ENCODE results near the gene TPRX2. TPM values are rescaled to one million over a fixed set of nuclear protein-coding genes. Genes with fewer than 3 reads are reported as not detected.

TPRX2 gene
- total and polyA plus RNA-seq, 10 donors = not detected

- TF ChIP-seq POLR2A (IDR thresholded peaks at IDR 0.05) (no peak), POLR2AphosphoS5 (IDR thresholded peaks at IDR 0.05) (no peak), CTCF (IDR thresholded peaks at IDR 0.05 in 8 of 11, conservative IDR thresholded peaks at IDR 0.05 in 3 of 11) (no peak)
- Histone ChIP-seq H3K27me3 (replicated peaks in 1 of 7) (peaks cover 0 to 38% (median 0%) of the 10 kb centered on the region in 7 donors), H3K36me3 (no peaks in the 10 kb centered on the region), H3K9me3 (no peaks in the 10 kb centered on the region), H3K27ac (no peak overlapping the region), H3K4me3 (no peak overlapping the region), H3K4me1 (no peaks in the 10 kb centered on the region)
- intact Hi-C loops (cut with DNase I; ENCODE audit: low total_unique reads) = no loop called here
- DNase-seq = no peak
- WGBS, 5 donors = 67 to 95% (median 88%) methylated on average over 4 of the region's 4 CpGs
Measured at GRCh38 chr19:47832723-47833122, 26.3 kb upstream of the TPRX2 start.

- no peak overlapping the region for H3K4me3 ChIP-seq
- no peak overlapping the region for H3K27ac ChIP-seq
- no peak for DNase-seq
- peaks cover 0 to 40% (median 0%) of the 10 kb centered on the region in 7 donors for H3K27me3 ChIP-seq (replicated peaks in 1 of 7)
- 78 to 100% (median 81%) methylated on average over 1 to 8 of the region's 8 CpGs for WGBS, 5 donors
- intact Hi-C loops (cut with DNase I; ENCODE audit: low total_unique reads) = no loop called here
- no peaks in the 10 kb centered on the region for H3K9me3 ChIP-seq
- TF ChIP-seq POLR2AphosphoS5 (IDR thresholded peaks at IDR 0.05) (no peak), POLR2A (IDR thresholded peaks at IDR 0.05) (no peak), CTCF (IDR thresholded peaks at IDR 0.05 in 8 of 11, conservative IDR thresholded peaks at IDR 0.05 in 3 of 11) (no peak)
- no peaks in the 10 kb centered on the region for H3K4me1 ChIP-seq
- no peaks in the 10 kb centered on the region for H3K36me3 ChIP-seq
Measured at GRCh38 chr19:47836038-47836437, 23.0 kb upstream of the TPRX2 start.

GRCh38 chr19:47839411-47839810 is 19.6 kb upstream of the TPRX2 start:
- TF ChIP-seq POLR2A (IDR thresholded peaks at IDR 0.05) = no peak
- no peak for TF ChIP-seq POLR2AphosphoS5 (IDR thresholded peaks at IDR 0.05)
- TF ChIP-seq CTCF (IDR thresholded peaks at IDR 0.05 in 8 of 11, conservative IDR thresholded peaks at IDR 0.05 in 3 of 11) = no peak
- Histone ChIP-seq H3K4me3 (no peak overlapping the region), H3K4me1 (no peaks in the 10 kb centered on the region), H3K27ac (no peak overlapping the region), H3K9me3 (no peaks in the 10 kb centered on the region), H3K27me3 (replicated peaks in 1 of 7) (peaks cover 0 to 48% (median 0%) of the 10 kb centered on the region in 7 donors), H3K36me3 (no peaks in the 10 kb centered on the region)
- intact Hi-C loops (cut with DNase I; ENCODE audit: low total_unique reads) = no loop called here
- 73 to 83% (median 76%) methylated on average over 14 to 16 of the region's 16 CpGs for WGBS, 5 donors
- DNase-seq = no peak

GRCh38 chr19:47839913-47840312 is 19.1 kb upstream of the TPRX2 start:
- TF ChIP-seq POLR2A (IDR thresholded peaks at IDR 0.05) (no peak), POLR2AphosphoS5 (IDR thresholded peaks at IDR 0.05) (no peak), CTCF (IDR thresholded peaks at IDR 0.05 in 8 of 11, conservative IDR thresholded peaks at IDR 0.05 in 3 of 11) (no peak)
- no peak overlapping the region for H3K4me3 ChIP-seq
- 30 to 45% (median 40%) methylated on average over 10 of the region's 10 CpGs for WGBS, 5 donors
- H3K9me3 ChIP-seq = no peaks in the 10 kb centered on the region
- no peaks in the 10 kb centered on the region for H3K4me1 ChIP-seq
- peaks cover 0 to 50% (median 0%) of the 10 kb centered on the region in 7 donors for H3K27me3 ChIP-seq (replicated peaks in 1 of 7)
- no peak for DNase-seq
- intact Hi-C loops (cut with DNase I; ENCODE audit: low total_unique reads) = no loop called here
- no peaks in the 10 kb centered on the region for H3K36me3 ChIP-seq
- no peak overlapping the region for H3K27ac ChIP-seq
